Suprapubic skin (tissue), 4 donors: ENCODE measurements around the gene MYO9A.

ENCODE experiments used
- CTCF ChIP-seq, 2 donors: fragments of 200-600 bp in 1 of 2; fragments of 450-650 bp in 1 of 2; sonication (generic) in 1 of 2; IDR thresholded peaks; one replicate each; pipeline ENCODE4 v1.5.1; 2016 to 2019; ENCODE audit warnings: antibody characterized with exemption in 2 of 2, mild to moderate bottlenecking in 1 of 2, moderate library complexity in 1 of 2
- POLR2A ChIP-seq, 2 donors: fragments of 450-650 bp; IDR thresholded peaks; one replicate each; pipeline ENCODE4 v1.6.1; 2017; ENCODE audit warnings: antibody characterized with exemption in 2 of 2, mild to moderate bottlenecking in 2 of 2, moderate library complexity in 2 of 2
- POLR2AphosphoS5 ChIP-seq, 3 donors: sonication (generic); formaldehyde crosslinking; IDR thresholded peaks; one replicate each; pipeline ENCODE4 v1.6.1; 2017; ENCODE audit warnings: antibody characterized with exemption in 3 of 3

- TF ChIP-seq CTCF (IDR thresholded peaks at IDR 0.05) (no peak), POLR2AphosphoS5 (IDR thresholded peaks at IDR 0.05) (no peak), POLR2A (IDR thresholded peaks at IDR 0.05) (no peak)
These were observed 106.5 kb downstream of the MYO9A start for GRCh38 chr15:72011302-72011942.
